HT-29 (cell line): Measurements from ENCODE around the gene MYLK4. TPM values are rescaled to one million over a fixed set of nuclear protein-coding genes. Genes with fewer than 3 reads are reported as not detected.

Experiments
- DNase-seq: peaks from one replicate; pipeline ENCODE4 v3.0.0-alpha.2; 2015; ENCODE audit warnings: low spot score
- total RNA-seq: library from RNA; depleted of rRNA; stranded (reverse); fragments of >200 nt; shearing (Covaris generic); gene quantifications from 2 replicates; pipeline ENCODE4 v1.2.3, GENCODE V29; 2014; rRNA removed

MYLK4 gene
- total RNA-seq, 1 experiment from 2014 or later: 0.03 TPM

DNA sequence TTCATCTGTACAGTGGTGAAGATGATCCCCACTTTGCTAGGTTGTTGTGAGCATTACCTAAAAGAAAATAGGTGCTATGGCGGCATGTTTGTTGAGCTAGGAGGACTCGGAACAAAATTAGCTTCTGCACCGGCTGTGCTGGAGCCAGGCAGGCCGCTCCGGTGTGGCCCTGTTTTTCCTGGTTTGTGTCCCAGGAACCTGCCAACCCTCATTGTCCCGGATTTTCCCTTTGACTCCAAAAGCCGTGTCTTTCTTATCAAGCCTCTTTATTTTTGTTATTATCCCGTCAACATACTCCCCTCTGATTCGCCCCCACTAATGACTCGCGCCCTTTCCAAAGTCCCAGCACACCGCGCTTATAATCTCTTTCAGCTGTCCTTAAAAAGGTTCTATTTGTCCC is 117.0 kb downstream of the MYLK4 start:
- no peak for DNase-seq

DNA sequence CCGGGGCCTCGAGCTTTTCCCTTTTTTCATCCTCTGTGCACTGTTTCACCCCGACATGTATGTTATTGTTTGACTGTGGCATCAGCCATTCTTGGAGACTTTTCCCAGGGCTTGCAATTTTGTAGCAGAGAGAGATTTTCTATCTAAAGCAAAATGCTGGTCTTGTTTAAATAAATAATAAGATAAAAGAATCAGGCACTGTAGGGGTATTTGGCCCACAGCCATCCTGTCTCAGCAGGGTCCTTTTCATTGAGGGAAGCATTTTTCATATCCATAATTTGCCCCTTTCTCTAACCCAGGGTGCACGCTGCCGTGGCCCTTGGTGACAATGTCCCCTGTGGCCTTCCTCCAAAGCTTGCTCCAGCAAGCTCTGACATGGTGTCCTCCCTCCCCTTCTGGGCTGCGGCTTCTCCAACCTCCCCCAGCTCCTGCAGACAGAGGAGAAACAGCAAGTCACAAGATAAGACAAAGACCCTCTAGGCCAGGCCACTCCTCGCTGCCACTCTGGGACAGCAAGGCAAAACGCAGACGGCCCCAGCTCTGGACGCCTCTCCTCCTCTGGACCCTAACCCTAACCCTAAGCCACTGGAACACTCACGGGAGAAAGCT is 117.6 kb downstream of the MYLK4 start:
- no peak for DNase-seq

DNA sequence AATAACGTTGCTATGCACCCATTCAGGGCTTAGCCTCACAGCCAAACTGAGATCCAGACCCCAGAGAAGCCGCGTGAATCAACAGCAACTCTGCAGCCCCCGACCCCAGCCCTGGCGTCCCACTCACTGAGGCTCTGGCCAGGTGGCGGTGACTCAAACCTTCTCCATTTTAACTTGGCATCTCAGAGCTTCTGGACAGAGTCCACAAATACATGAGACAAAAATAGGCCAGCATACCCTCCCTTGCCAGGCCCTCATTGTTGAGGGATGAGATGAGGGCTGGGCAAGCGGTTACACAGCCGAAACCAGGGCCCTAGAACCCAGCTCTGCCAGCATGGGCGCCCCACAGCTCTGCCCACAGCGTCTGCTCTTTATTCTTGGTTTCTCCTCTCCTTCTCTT is 118.4 kb downstream of the MYLK4 start:
- no peak for DNase-seq

DNA sequence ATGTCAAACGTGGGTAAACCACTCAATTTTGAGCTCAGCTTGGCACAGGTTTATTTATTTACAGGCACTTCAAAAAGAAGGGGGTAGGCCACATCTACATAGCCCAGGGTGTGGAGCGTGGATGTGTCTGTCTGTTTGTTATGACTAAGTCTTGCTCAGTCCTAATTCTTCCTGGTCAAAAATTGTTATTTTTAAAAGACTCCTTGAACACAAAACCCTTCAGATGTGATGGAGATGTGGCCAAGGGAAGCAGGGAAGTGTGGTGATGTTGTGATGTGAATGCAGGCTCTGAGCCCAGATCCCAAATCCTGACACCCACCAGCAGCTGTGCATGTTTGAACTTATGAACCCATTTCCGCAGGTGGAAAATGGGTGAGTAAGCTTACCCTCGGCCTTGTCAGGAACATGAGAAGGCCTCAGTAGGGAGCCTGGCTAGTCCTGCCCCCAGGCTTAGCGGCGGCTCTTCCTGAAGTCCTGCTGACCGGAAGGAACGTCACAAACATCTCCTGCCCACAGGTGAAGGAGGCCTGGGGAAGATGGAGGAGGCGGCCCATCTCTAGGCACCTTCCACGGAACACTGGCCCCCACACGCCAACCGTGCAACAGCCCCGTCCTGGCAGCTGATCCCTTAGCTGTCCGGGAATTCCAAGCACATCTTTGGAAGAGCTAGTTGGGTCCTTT is 119.7 kb downstream of the MYLK4 start:
- DNase-seq: no peak

DNA sequence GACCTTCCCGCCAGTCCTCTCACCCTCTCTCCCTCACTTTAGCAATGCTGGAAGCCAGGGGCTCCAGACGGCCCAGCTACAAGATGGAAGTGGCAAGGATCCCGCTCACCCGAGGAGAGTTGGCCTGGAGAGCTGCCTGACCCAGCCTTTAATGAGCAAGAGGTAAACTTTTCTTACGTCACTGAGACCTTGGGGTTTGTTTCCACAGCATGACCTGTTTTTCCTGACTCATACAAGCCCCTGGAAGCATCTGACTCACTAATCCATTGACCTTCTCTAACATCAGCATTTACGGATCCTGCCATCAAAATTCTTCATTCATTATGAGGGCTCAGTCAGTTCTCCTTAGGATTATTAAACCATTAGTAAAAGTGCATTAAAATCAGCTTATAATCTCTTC is 120.4 kb downstream of the MYLK4 start:
- DNase-seq: peak; percentile 16

DNA sequence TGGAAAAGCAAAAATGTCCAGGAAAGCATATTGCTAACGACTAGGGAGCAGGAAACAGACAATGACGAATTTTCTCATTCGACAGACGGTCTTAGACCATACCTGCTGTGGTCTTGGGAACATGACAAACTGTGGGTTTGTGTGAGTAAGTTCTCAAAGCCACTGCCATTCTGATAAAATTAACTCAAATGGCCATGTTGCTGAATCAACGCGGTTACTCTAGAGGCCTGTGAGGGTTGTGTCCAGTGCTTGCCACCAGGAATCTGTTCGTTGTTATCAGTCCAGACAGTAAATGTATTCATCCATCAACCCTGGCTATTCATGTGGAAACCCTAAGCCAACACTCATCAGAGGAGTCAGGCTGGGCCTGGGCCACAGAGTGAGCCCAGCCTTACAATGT is 124.3 kb downstream of the MYLK4 start:
- DNase-seq: no peak

DNA sequence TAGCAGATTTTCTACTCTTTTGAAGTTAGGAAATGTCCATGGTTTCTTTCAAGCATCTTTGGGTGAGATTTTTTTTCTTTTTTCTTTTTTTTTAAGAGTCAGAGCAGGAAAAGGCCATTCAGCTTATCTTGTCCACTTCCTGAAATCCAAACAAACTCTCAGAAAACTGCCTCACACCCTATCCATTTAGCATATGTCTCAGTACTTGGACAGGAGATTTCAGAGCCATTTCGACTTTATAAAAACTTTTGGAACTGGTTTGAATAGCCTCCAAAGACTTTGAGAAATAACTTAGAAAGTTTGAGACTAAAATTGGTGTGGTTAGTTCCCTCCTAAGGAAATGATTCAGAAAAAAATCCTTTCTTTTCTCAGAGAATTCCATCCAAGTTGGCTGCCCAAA is 125.1 kb downstream of the MYLK4 start:
- no peak for DNase-seq

DNA sequence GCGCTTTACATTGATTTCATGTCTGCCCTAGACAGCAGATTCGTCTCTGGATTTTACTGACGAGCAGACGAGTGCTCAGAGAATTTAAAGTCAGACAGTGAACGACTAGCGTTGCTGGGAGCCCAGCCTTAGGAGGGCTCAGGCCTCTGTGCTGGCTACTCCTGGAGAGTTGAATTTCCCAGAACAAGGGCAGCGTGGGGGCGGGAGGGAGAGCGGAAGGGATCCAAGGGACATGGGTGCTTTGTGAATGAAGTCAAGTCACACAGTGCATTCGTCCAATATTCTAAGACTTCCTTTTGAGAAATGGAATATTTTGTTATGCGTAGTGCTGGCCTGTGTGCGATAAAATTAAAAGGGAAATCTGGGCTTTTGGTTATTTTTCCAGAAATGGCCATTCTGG is 126.5 kb downstream of the MYLK4 start:
- DNase-seq: no peak

DNA sequence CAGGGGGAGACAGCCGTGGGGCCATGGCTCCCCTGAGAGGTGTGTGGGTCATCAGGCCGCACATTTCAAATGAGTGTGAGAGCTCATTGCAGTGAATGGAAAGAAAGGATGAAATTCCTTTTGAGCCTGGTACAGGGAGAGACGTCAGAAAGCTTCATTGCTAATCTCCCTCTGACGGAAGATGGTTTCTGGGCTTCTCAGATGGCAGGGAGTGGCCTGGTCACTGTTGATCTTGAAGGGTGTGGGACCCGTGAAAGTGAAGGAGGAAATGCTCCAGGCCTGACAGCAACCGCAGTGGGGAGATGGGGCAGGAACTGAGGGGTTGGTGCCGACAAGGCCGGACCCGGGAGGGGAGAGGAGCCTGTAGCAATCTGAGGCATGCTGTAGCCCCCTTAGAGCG is 127.4 kb downstream of the MYLK4 start:
- DNase-seq: no peak

DNA sequence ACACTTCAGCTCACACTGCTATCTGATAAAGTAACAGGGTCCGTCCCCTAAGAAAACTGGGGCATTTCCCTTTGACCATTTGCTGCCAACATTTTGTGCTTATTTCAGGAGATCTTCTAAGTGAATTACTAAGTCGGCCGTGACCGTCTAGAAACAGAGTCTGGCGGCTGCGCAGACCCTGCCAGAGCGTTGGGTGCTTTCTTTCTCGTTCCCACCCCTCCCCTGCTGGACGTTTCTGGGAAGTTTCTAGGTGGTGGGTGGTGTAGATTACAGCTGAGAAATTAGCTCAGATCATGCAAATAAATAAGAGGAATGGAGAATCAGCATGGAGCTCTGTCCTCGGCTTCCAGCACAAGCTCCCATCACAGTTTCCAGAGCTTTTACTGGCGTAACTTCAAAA is 128.1 kb downstream of the MYLK4 start:
- DNase-seq: no peak

DNA sequence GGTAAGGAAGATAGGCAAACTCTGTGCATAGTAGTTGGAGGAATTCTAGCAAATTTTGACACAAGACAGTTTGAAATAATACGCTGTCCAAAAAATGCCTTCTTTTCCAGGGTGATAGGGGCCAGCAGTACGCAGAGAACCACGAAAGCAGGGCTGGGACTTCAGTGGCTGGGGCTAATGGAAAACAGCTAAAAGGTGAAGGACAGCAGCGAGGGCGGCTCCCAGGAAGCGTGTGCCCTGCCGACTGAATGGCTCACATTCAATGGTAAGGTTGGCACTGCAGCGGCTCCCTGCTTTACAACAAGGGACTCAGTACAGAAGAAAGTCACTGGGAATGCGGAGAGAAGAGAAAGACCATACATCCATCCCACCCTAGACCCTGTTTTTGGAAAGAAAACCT is 131.1 kb downstream of the MYLK4 start:
- no peak for DNase-seq

DNA sequence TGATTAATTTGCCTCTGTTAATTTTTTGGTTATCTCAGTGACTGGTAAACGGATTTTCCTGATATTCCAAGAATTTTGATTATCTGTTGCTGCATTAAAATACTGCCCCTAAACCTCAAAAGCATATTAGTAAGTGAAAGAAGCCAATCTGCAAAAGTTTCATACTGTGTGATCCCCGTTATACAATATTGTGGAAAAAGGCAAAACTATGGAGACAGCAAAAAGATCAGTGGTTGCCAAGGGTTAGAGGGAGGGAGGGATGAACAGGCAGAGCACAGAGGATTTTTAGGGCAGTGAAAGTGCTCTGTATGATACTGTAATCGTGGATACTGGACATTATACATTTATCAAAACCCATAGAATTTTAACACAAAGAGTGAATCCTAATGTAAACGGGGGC is 133.0 kb downstream of the MYLK4 start:
- DNase-seq: no peak

DNA sequence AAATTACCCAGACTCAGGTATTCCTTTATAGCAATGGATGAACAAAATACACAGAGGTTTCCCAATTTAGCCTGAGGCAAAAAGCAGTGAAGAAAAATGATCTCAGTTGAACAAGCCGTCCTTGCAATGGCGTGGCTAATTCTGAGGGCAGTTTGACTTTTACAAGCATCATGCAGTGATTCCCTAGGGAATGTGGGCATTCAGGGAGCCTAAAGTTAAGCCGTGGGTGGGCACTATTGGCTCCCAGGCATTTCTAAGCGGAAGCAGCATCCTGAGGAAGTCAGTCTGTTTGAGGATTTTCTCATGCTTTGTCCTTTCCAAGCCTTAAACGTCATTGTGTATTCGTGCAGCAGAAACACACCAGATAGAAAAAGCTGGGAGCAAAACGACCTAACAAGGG is 133.9 kb downstream of the MYLK4 start:
- no peak for DNase-seq

DNA sequence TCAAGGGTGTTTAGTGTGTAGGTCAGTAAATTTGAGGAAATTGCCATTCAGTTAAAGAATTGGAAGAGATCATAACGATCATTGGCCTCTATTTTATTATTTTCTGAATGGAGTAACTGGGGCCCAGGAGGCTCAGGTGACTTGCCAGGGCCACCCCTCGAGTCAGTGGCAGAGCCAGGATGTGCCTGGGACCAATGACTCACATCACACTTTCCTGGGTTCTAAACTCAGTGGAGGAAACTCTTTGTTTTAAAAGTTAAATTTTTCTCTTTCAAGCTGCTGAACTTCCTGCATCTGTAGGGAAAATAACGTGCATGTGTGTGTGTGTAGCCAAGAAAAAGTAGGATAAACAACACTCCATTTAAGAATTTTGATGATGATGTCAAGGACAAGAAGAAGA is 135.5 kb downstream of the MYLK4 start:
- DNase-seq: no peak

DNA sequence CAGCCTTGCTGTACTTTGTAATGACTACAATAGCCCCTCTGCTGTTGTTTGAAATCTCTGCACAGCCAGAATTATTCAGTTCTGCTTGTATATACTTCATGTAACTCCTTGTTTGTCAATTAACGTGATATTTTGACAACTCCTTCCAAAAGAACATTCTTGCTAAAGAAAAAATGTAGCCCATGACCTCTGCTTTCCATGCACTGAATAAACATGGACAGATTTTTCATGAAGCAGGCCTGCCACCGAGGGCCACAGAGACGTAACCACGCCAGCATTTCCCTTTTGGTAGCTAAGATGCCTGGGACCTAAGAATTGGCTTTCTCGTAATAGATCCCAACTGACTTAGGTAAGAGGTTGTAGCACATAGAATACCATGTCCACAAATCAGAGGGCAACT is 135.9 kb downstream of the MYLK4 start:
- no peak for DNase-seq

DNA sequence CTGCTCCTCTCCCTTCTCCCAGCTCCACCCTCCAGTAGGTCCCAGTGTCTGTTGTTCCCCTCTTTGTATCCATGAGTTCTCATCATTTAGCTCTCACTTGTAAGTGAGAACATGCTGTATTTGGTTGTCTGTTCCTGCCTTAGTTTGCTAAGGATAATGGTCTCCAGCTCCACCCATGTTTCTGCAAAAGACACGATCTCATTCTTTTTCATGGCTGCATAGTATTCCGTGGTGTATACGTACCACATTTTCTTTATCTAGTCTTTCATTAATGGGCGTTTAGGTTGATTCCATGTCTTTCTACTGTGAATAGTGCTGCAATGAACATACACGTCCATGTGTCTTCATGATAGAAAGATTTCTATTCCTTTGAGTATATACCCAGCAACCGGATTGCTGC is 136.6 kb downstream of the MYLK4 start:
- no peak for DNase-seq

Other genes with a start within 250 kb of the MYLK4 start
- gene WRNIP1, start 14.5 kb upstream of the MYLK4 start, total RNA-seq: 92.6 and 103 TPM in 2 replicates
- gene SERPINB1, start 90.9 kb upstream of the MYLK4 start, total RNA-seq: 75.5 and 93.2 TPM in 2 replicates
- 2.0 and 2.9 TPM in 2 replicates for gene SERPINB9, start 152.4 kb upstream of the MYLK4 start, total RNA-seq
- 68.0 and 74.6 TPM in 2 replicates for gene SERPINB6, start 220.6 kb upstream of the MYLK4 start, total RNA-seq
- gene NQO2, start 249.0 kb upstream of the MYLK4 start, total RNA-seq: 24.4 and 28.5 TPM in 2 replicates